IMR-90 (cell line): Measurements from ENCODE around the gene SORD. TPM values are rescaled to one million over a fixed set of nuclear protein-coding genes. Genes with fewer than 3 reads are reported as not detected.
"Not testable (repeated sequence)": the region's sequence is repeated elsewhere in the genome, so short reads cannot be mapped to it uniquely, and the experiment has no call there.

Source experiments
- ATAC-seq: fragments of 200-7000 bp; cut with Tn5 transposase; 2 replicates; pipeline ENCODE4 v1.9.1; 2020; ENCODE audit warnings: low read depth, mild to moderate bottlenecking, moderate library complexity
- BruUV-seq: library from RNA; stranded (reverse); fragments of 400-500 nt; replicated peaks from 2 replicates; lab custom pipeline; 2021; lab: Mats Ljungman, UMichigan
- CTCF ChIA-PET: fragments of 300-600 bp; formaldehyde crosslinking; extraction: SDS; loops from one replicate; lab custom pipeline; 2021; ENCODE audit warnings: antibody characterized with exemption; lab: Yijun Ruan, JAX
- POLR2A ChIA-PET: fragments of 300-600 bp; sonication (Branson Sonifier 250); formaldehyde crosslinking; loops from one replicate; lab custom pipeline; 2022; ENCODE audit warnings: antibody characterized with exemption; ENCODE audit not compliant: unreplicated experiment; lab: Charles Lee
- DNase-seq: peaks from one replicate; pipeline ENCODE4 v3.0.0; 2013
- H2AFZ ChIP-seq: replicated peaks from 2 replicates; pipeline ENCODE3; 2013; ENCODE audit warnings: low read length, mild to moderate bottlenecking; ENCODE audit not compliant: poor library complexity
- H2AK5ac ChIP-seq: 2 replicates; pipeline ENCODE4 v1.6.1; 2013; ENCODE audit warnings: low read depth, low read length, inconsistent platforms
- H2AK9ac ChIP-seq: replicated peaks from 2 replicates; pipeline ENCODE3; 2013; ENCODE audit warnings: mild to moderate bottlenecking, low read depth, low read length, moderate library complexity; ENCODE audit not compliant: poor library complexity
- H2BK120ac ChIP-seq: 2 replicates; pipeline ENCODE4 v1.6.1; 2013; ENCODE audit warnings: low read depth, low read length, inconsistent platforms
- H2BK15ac ChIP-seq: 3 replicates; pipeline ENCODE4 v1.6.1; 2013; ENCODE audit warnings: low read depth, low read length, inconsistent platforms
- H2BK20ac ChIP-seq: 2 replicates; pipeline ENCODE4 v1.6.1; 2013; ENCODE audit warnings: low read depth, mild to moderate bottlenecking, inconsistent platforms, low read length, moderate library complexity
- H2BK5ac ChIP-seq: 2 replicates; pipeline ENCODE4 v1.6.1; 2013; ENCODE audit warnings: mild to moderate bottlenecking, low read depth, low read length, inconsistent platforms; ENCODE audit not compliant: poor library complexity, severe bottlenecking
- H3K14ac ChIP-seq: replicated peaks from 2 replicates; pipeline ENCODE4 v1.6.1; 2013; ENCODE audit warnings: low read depth, low read length, inconsistent platforms
- H3K18ac ChIP-seq: 2 replicates; pipeline ENCODE4 v1.6.1; 2013; ENCODE audit warnings: low read depth, low read length, control low read depth
- H3K23ac ChIP-seq: 2 replicates; pipeline ENCODE4 v1.6.1; 2013; ENCODE audit warnings: low read depth, low read length, inconsistent platforms
- H3K27ac ChIP-seq: 2 replicates; pipeline ENCODE4 v1.5.1; 2013; ENCODE audit warnings: mild to moderate bottlenecking, control low read depth, low read length; ENCODE audit not compliant: insufficient read depth
- H3K27me3 ChIP-seq: 2 replicates; pipeline ENCODE4 v1.6.1; 2013; ENCODE audit warnings: low read length; ENCODE audit not compliant: control insufficient read depth, insufficient read depth
- H3K36me3 ChIP-seq: 2 replicates; pipeline ENCODE4 v1.6.1; 2013; ENCODE audit warnings: low read length, mixed read lengths; ENCODE audit not compliant: control insufficient read depth, insufficient read depth
- H3K4ac ChIP-seq: 2 replicates; pipeline ENCODE4 v1.6.1; 2013; ENCODE audit warnings: low read depth, low read length, inconsistent platforms
- H3K4me1 ChIP-seq: 2 replicates; pipeline ENCODE4 v1.6.1; 2013; ENCODE audit warnings: low read length, mixed read lengths; ENCODE audit not compliant: control insufficient read depth, insufficient read depth
- H3K4me2 ChIP-seq: 2 replicates; pipeline ENCODE4 v1.6.1; 2013; ENCODE audit warnings: low read depth, mild to moderate bottlenecking, control low read depth, low read length, moderate library complexity
- H3K4me3 ChIP-seq: 2 replicates; pipeline ENCODE4 v1.5.1; 2013; ENCODE audit warnings: low read depth, mild to moderate bottlenecking, control low read depth, low read length, moderate library complexity; ENCODE audit not compliant: insufficient read depth
- H3K56ac ChIP-seq: 2 replicates; pipeline ENCODE4 v1.6.1; 2013; ENCODE audit warnings: low read length, inconsistent platforms; ENCODE audit not compliant: insufficient read depth; ENCODE audit errors: extremely low read depth
- H3K79me1 ChIP-seq, 2 experiments: 2 replicates each; pipeline ENCODE4 v1.6.1; 2013; ENCODE audit warnings: low read length in 2 of 2, inconsistent platforms in 1 of 2, low read depth in 1 of 2
- H3K9ac ChIP-seq: 2 replicates; pipeline ENCODE4 v1.6.1; 2013; ENCODE audit warnings: low read depth, low read length, control low read depth
- H3K9me1 ChIP-seq: 2 replicates; pipeline ENCODE4 v1.6.1; 2013; ENCODE audit warnings: low read length, inconsistent platforms; ENCODE audit not compliant: insufficient read depth
- H3K9me3 ChIP-seq: 2 replicates; pipeline ENCODE4 v1.6.1; 2013; ENCODE audit warnings: low read length; ENCODE audit not compliant: control insufficient read depth, insufficient read depth
- H4K20me1 ChIP-seq: 2 replicates; pipeline ENCODE4 v1.6.1; 2013; ENCODE audit warnings: low read length, inconsistent platforms; ENCODE audit not compliant: insufficient read depth
- H4K5ac ChIP-seq: 2 replicates; pipeline ENCODE4 v1.6.1; 2013; ENCODE audit warnings: mild to moderate bottlenecking, low read depth, low read length, control low read depth
- H4K8ac ChIP-seq, 2 experiments: 2 replicates each; pipeline ENCODE4 v1.6.1; 2013; ENCODE audit warnings: low read depth in 2 of 2, low read length in 2 of 2, control low read depth in 1 of 2, inconsistent platforms in 1 of 2
- H4K91ac ChIP-seq: 2 replicates; pipeline ENCODE4 v1.6.1; 2013; ENCODE audit warnings: low read depth, low read length, inconsistent platforms; ENCODE audit not compliant: insufficient read depth
- CEBPB ChIP-seq: IDR thresholded peaks from 2 replicates; pipeline ENCODE4 v1.6.1; 2012; ENCODE audit warnings: low read depth, low read length, improper control_type of control experiment
- FOS ChIP-seq: fragments of 150-350 bp; IDR thresholded peaks from 2 replicates; pipeline ENCODE4 v1.6.1; 2016; ENCODE audit warnings: low read depth, low read length
- MAFK ChIP-seq: IDR thresholded peaks from 2 replicates; pipeline ENCODE4 v1.6.1; 2012; ENCODE audit warnings: low read depth, low read length, improper control_type of control experiment
- MAZ ChIP-seq: IDR thresholded peaks from 2 replicates; pipeline ENCODE4 v1.6.1; 2012; ENCODE audit warnings: low read depth, mild to moderate bottlenecking, low read length, improper control_type of control experiment, moderate library complexity, borderline replicate concordance
- MXI1 ChIP-seq: IDR thresholded peaks from 2 replicates; pipeline ENCODE4 v1.6.1; 2012; ENCODE audit warnings: low read depth, mild to moderate bottlenecking, low read length, moderate library complexity, borderline replicate concordance
- WGBS, 2 experiments: methylation state at CpG; one replicate each; pipeline versions ENCODE4 v1.1.5 to v1.1.7; 2013; ENCODE audit warnings: missing lambda C conversion rate in 2 of 2; ENCODE audit not compliant: insufficient read length in 1 of 2; ENCODE audit errors: extremely low coverage in 2 of 2; 5-methylcytosine and 5-hydroxymethylcytosine counted together
- dilution Hi-C: fragments of 300-500 bp; cut with HindIII; formaldehyde crosslinking; loops from one replicate; pipeline ENCODE4 v1.14.3; 2018; ENCODE audit warnings: low sequenced_read_pairs; ENCODE audit not compliant: unreplicated experiment
- in situ Hi-C: fragments of 300-500 bp; cut with MboI; formaldehyde crosslinking; loops from 3 replicates; pipeline ENCODE4 v1.14.3; 2019; ENCODE audit warnings: low sequenced_read_pairs, inconsistent platforms, mixed read lengths
- intact Hi-C: fragments of 100-400 bp; cut with micrococcal nuclease; formaldehyde crosslinking; loops from 2 replicates; pipeline ENCODE4 v1.10.0; 2022
- polyA plus RNA-seq, 3 experiments: library from polyadenylated mRNA; depleted of rRNA; stranded (reverse); fragments of >200 nt; gene quantifications; 2 replicates each; pipeline ENCODE4 v1.2.3, GENCODE V29; 2012; ENCODE audit warnings: low replicate concordance in 1 of 3
- total RNA-seq: library from RNA; depleted of rRNA; stranded (reverse); fragments of >200 nt; gene quantifications from 2 replicates; pipeline ENCODE4 v1.2.3, GENCODE V29; 2012

SORD gene
- total and polyA plus RNA-seq, 2 of the 4 experiments (the other 2 are of a cell fraction), result 27.6 to 34.2 TPM

GRCh38 chr15:45064386-45064785 lies 41.4 kb downstream of the SORD start:
- in situ Hi-C loops (no loop called here), intact Hi-C loops (no loop called here), dilution Hi-C loops (no loop called here)
- DNase-seq (peak; percentile 45), ATAC-seq (peak; percentile 67)
- Histone ChIP-seq H2BK5ac (no peak overlapping the region), H3K14ac (no peak overlapping the region), H4K20me1 (no peaks in the 10 kb centered on the region), H3K4me1 (peaks cover 4% of the 10 kb centered on the region; the same call in 1 of the 2 replicates), H2AK9ac (no peak overlapping the region), H3K9me3 (no peaks in the 10 kb centered on the region), H3K56ac (no peak overlapping the region), H3K4me2 (peak overlapping the region; percentile 6), H3K4ac (no peak overlapping the region), H2BK120ac (no peak overlapping the region), H3K79me1 (no peaks in the 10 kb centered on the region), H3K36me3 (peaks cover 2% of the 10 kb centered on the region; the same call in 1 of the 2 replicates), H3K9ac (no peak overlapping the region), H2BK15ac (no peak overlapping the region), H4K91ac (no peak overlapping the region), H3K4me3 (no peak overlapping the region), H4K8ac (no peak overlapping the region), H2AK5ac (no peak overlapping the region), H2BK20ac (no peak overlapping the region), H3K9me1 (no peaks in the 10 kb centered on the region), H3K18ac (no peak overlapping the region), H3K23ac (no peak overlapping the region), H4K5ac (no peak overlapping the region), H3K27ac (no peak overlapping the region), H2AFZ (no peak overlapping the region), H3K27me3 (no peaks in the 10 kb centered on the region)
- no peak for TF ChIP-seq MAZ
- TF ChIP-seq MAFK, result no peak
- TF ChIP-seq CEBPB, result no peak
- no peak for TF ChIP-seq MXI1
- no peak for TF ChIP-seq FOS
- ChIA-PET CTCF (no interaction called here), POLR2A (no interaction called here)
- BruUV-seq, result no TSS peak
- no CpG with 5 or more reads among the region's 4 CpGs for WGBS, 2 experiments

GRCh38 chr15:45069942-45070360 lies 47.0 kb downstream of the SORD start:
- BruUV-seq, H4K91ac ChIP-seq, H3K9me3 ChIP-seq, H4K20me1 ChIP-seq, H3K9me1 ChIP-seq, H3K4me1 ChIP-seq, H3K27me3 ChIP-seq, H3K14ac ChIP-seq, H4K8ac ChIP-seq, H2BK20ac ChIP-seq, POLR2A ChIA-PET, H3K23ac ChIP-seq, H2AK9ac ChIP-seq, ATAC-seq, H2AFZ ChIP-seq, in situ Hi-C loops, H3K9ac ChIP-seq, H3K79me1 ChIP-seq, H2BK15ac ChIP-seq, intact Hi-C loops, dilution Hi-C loops, H3K4me2 ChIP-seq, H4K5ac ChIP-seq, H3K27ac ChIP-seq, CTCF ChIA-PET, H3K56ac ChIP-seq, DNase-seq, H2BK120ac ChIP-seq, H3K36me3 ChIP-seq, H3K4ac ChIP-seq, H2BK5ac ChIP-seq, H3K4me3 ChIP-seq, H2AK5ac ChIP-seq: not testable (repeated sequence)
- peak overlapping the region; percentile 44; the same call in 1 of the 2 replicates for H3K18ac ChIP-seq
- WGBS, 2 experiments, result no CpG with 5 or more reads among the region's 6 CpGs
